ENCODE data around the gene LMNTD2. TPM values are rescaled to one million over a fixed set of nuclear protein-coding genes. Genes with fewer than 3 reads are reported as not detected.

Gene LMNTD2
- total RNA-seq, 1 experiment from 2014 or later: 4.0 TPM

DNA sequence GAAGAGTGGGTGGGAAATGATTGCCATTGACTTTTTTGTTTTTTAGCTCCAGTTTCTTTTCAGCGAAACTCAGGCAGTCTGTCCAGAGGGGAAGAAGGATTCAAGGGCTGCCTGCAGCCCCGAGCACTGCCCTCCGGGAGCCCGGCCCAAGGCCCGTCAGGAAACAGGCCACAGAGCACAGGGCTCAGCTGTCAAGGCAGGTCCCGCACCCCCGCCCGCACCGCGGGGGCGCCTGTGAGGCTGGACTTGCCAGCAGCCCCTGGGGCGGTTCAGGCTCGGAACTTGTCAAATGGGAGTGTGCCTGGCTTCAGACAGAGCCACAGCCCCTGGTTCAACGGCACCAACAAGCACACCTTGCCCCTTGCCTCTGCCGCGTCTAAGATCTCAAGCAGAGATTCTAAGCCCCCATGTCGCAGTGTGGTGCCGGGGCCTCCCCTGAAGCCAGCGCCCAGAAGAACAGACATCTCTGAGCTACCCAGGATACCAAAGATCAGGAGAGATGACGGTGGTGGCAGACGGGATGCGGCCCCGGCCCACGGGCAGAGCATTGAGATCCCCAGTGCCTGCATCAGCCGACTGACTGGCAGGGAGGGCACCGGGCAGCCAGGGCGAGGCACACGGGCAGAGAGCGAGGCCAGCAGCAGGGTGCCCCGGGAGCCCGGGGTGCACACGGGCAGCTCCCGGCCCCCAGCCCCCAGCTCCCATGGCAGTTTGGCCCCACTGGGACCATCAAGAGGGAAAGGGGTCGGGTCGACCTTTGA, 46.7 kb upstream of the LMNTD2 start:
- Mint-ChIP-seq H3K4me3 (no peak overlapping the region), H3K27me3 (ENCODE audit: low read depth) (no peaks in the 10 kb centered on the region), H3K4me1 (0 out of 2 replicates have a peak, but pooled peaks cover 1% of the 10 kb centered on the region), H3K36me3 (peaks cover 40% of the 10 kb centered on the region), H3K27ac (no peak overlapping the region; the same call in 1 of the 2 replicates), H3K9me3 (no peaks in the 10 kb centered on the region)
- ATAC-seq (no peak), DNase-seq (ENCODE audit: low spot score) (no peak)
- ChIA-PET CTCF (interaction anchor here (1.0 kb wide), 1 partner anchor 51 kb away, joined by 3 read pairs; no protein-coding TSS in a partner anchor), POLR2A (no interaction called here)
- TF ChIP-seq, protein P1, sequence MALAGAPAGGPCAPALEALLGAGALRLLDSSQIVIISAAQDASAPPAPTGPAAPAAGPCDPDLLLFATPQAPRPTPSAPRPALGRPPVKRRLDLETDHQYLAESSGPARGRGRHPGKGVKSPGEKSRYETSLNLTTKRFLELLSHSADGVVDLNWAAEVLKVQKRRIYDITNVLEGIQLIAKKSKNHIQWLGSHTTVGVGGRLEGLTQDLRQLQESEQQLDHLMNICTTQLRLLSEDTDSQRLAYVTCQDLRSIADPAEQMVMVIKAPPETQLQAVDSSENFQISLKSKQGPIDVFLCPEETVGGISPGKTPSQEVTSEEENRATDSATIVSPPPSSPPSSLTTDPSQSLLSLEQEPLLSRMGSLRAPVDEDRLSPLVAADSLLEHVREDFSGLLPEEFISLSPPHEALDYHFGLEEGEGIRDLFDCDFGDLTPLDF (CRISPR knock-in tag; IDR thresholded peaks at IDR 0.05): no peak
- TF ChIP-seq SOX15 (CRISPR knock-in tag; IDR thresholded peaks at IDR 0.05) (no peak), MLX (CRISPR knock-in tag; IDR thresholded peaks at IDR 0.05) (no peak), GRHL2 (CRISPR knock-in tag; IDR thresholded peaks at IDR 0.05; ENCODE audit: insufficient replicate concordance, severe bottlenecking) (no peak), PRDM15 (CRISPR knock-in tag; IDR thresholded peaks at IDR 0.05) (no peak), ZNF532 (CRISPR knock-in tag; IDR thresholded peaks at IDR 0.05; ENCODE audit: borderline replicate concordance) (no peak), TCF7 (CRISPR knock-in tag; IDR thresholded peaks at IDR 0.05; ENCODE audit: low read depth) (no peak), MYBL2 (CRISPR knock-in tag; IDR thresholded peaks at IDR 0.05) (no peak)
- TF ChIP-seq, protein P2, sequence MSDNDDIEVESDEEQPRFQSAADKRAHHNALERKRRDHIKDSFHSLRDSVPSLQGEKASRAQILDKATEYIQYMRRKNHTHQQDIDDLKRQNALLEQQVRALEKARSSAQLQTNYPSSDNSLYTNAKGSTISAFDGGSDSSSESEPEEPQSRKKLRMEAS (CRISPR knock-in tag; IDR thresholded peaks at IDR 0.05): no peak
- TF ChIP-seq, protein P3, sequence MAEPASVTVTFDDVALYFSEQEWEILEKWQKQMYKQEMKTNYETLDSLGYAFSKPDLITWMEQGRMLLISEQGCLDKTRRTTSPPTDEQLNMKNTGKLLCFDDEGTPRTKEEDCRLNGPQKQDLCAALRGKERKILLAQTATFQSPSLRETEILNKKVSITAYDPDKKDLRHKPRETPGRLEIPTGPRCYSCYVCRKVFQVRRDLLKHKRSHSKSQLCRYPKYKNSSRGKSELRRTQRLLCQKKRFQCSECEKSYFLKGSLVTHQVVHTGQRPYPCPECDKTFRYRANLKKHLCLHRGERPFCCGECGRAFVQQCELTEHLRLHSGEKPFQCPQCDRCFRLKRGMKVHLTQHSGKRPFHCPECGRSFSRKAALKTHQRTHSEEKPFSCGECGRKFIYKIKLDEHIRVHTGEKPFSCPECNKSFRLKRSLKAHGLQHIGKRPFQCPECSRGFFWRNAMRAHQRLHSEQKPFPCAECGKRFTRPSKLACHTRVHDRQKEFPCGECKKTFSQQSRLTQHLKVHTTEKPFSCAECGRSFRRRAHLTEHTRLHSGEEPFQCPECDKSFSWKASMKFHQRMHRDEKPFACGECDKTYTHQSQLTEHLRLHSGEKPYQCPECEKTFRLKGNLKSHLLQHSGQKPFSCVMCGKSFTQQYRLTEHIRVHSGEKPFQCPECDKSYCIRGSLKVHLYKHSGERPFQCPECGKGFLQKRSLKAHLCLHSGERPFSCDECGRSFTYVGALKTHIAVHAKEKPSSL (CRISPR knock-in tag; conservative IDR thresholded peaks at IDR 0.05): no peak

- ChIA-PET POLR2A (no interaction called here), CTCF (interaction anchor here (0.8 to 1.1 kb wide), 2 partner anchors 35 to 57 kb away, joined by 3 read pairs; no protein-coding TSS in a partner anchor)
- ATAC-seq (no peak), DNase-seq (ENCODE audit: low spot score) (no peak)
- no peaks in the 10 kb centered on the region for H3K27me3 Mint-ChIP-seq (ENCODE audit: low read depth)
- no peak overlapping the region for H3K27ac Mint-ChIP-seq
- H3K9me3 Mint-ChIP-seq: no peaks in the 10 kb centered on the region
- H3K36me3 Mint-ChIP-seq: peaks cover 46% of the 10 kb centered on the region
- no peak overlapping the region for H3K4me3 Mint-ChIP-seq
- no peaks in the 10 kb centered on the region for H3K4me1 Mint-ChIP-seq
- TF ChIP-seq FOXK1 (CRISPR knock-in tag; IDR thresholded peaks at IDR 0.05): no peak
- TF ChIP-seq, protein P1 (CRISPR knock-in tag; IDR thresholded peaks at IDR 0.05): no peak
- TF ChIP-seq MLX (CRISPR knock-in tag; IDR thresholded peaks at IDR 0.05): no peak
- no peak for TF ChIP-seq ATF2 (CRISPR knock-in tag; IDR thresholded peaks at IDR 0.05; ENCODE audit: borderline replicate concordance, low read depth)
- no peak for TF ChIP-seq CREB1 (CRISPR knock-in tag; IDR thresholded peaks at IDR 0.05)
Measured at GRCh38 chr11:606245-606644, 45.7 kb upstream of the LMNTD2 start.

Measured in WTC11 (cell line).